ENCODE measurements around the gene DHX29.

Gene DHX29

GRCh38 chr5:55290991-55291390 lies 16.5 kb downstream of the DHX29 start:
- H3K36me3 Mint-ChIP-seq (ENCODE audit: low read depth) = peaks cover 45% of the 10 kb centered on the region
- H3K4me1 Mint-ChIP-seq (ENCODE audit: low read depth) = no peaks in the 10 kb centered on the region
- no peaks in the 10 kb centered on the region for H3K27me3 Mint-ChIP-seq (ENCODE audit: low read depth)
- H3K4me3 Mint-ChIP-seq = no peak overlapping the region
- peaks cover 8% of the 10 kb centered on the region for H3K9me3 Mint-ChIP-seq
- H3K27ac Mint-ChIP-seq = no peak overlapping the region

GRCh38 chr5:55289808-55290207 lies 17.7 kb downstream of the DHX29 start:
- Mint-ChIP-seq H3K9me3 (no peaks in the 10 kb centered on the region), H3K36me3 (ENCODE audit: low read depth) (peaks cover 37% of the 10 kb centered on the region), H3K27me3 (ENCODE audit: low read depth) (no peaks in the 10 kb centered on the region), H3K4me1 (ENCODE audit: low read depth) (no peaks in the 10 kb centered on the region), H3K4me3 (no peak overlapping the region), H3K27ac (no peak overlapping the region)

GRCh38 chr5:55286411-55286933 lies 21.0 kb downstream of the DHX29 start:
- Mint-ChIP-seq H3K4me3 (no peak overlapping the region), H3K27me3 (ENCODE audit: low read depth) (no peaks in the 10 kb centered on the region), H3K36me3 (ENCODE audit: low read depth) (peaks cover 22% of the 10 kb centered on the region), H3K4me1 (ENCODE audit: low read depth) (no peaks in the 10 kb centered on the region), H3K9me3 (no peaks in the 10 kb centered on the region), H3K27ac (no peak overlapping the region)

- Mint-ChIP-seq H3K4me3 (no peak overlapping the region), H3K36me3 (ENCODE audit: low read depth) (peaks cover 39% of the 10 kb centered on the region), H3K9me3 (no peaks in the 10 kb centered on the region), H3K27ac (no peak overlapping the region), H3K4me1 (ENCODE audit: low read depth) (no peaks in the 10 kb centered on the region), H3K27me3 (ENCODE audit: low read depth) (no peaks in the 10 kb centered on the region)
Measured at GRCh38 chr5:55278778-55279177, 28.7 kb downstream of the DHX29 start.

- Mint-ChIP-seq H3K27ac (no peak overlapping the region), H3K27me3 (ENCODE audit: low read depth) (no peaks in the 10 kb centered on the region), H3K4me1 (ENCODE audit: low read depth) (no peaks in the 10 kb centered on the region), H3K36me3 (ENCODE audit: low read depth) (peaks cover 40% of the 10 kb centered on the region), H3K4me3 (no peak overlapping the region), H3K9me3 (no peaks in the 10 kb centered on the region)
Measured at GRCh38 chr5:55276771-55277170, 30.7 kb downstream of the DHX29 start.

GRCh38 chr5:55258339-55258738 lies 49.2 kb downstream of the DHX29 start:
- Mint-ChIP-seq H3K4me1 (ENCODE audit: low read depth) (no peaks in the 10 kb centered on the region), H3K4me3 (no peak overlapping the region), H3K9me3 (no peaks in the 10 kb centered on the region), H3K36me3 (ENCODE audit: low read depth) (peaks cover 32% of the 10 kb centered on the region), H3K27ac (no peak overlapping the region), H3K27me3 (ENCODE audit: low read depth) (no peaks in the 10 kb centered on the region)

- peaks cover 14% of the 10 kb centered on the region for H3K27me3 Mint-ChIP-seq (ENCODE audit: low read depth)
- H3K36me3 Mint-ChIP-seq (ENCODE audit: low read depth) = peaks cover 22% of the 10 kb centered on the region
- H3K9me3 Mint-ChIP-seq = no peaks in the 10 kb centered on the region
- no peak overlapping the region for H3K27ac Mint-ChIP-seq
- no peak overlapping the region for H3K4me3 Mint-ChIP-seq
- H3K4me1 Mint-ChIP-seq (ENCODE audit: low read depth) = no peaks in the 10 kb centered on the region
Measured at GRCh38 chr5:55254802-55255201, 52.7 kb downstream of the DHX29 start.

- Mint-ChIP-seq H3K36me3 (ENCODE audit: low read depth) (peaks cover 9% of the 10 kb centered on the region), H3K9me3 (peaks cover 18% of the 10 kb centered on the region), H3K27ac (no peak overlapping the region), H3K27me3 (ENCODE audit: low read depth) (peaks cover 39% of the 10 kb centered on the region), H3K4me1 (ENCODE audit: low read depth) (no peaks in the 10 kb centered on the region), H3K4me3 (no peak overlapping the region)
Measured at GRCh38 chr5:55250064-55250463, 57.4 kb downstream of the DHX29 start.

GRCh38 chr5:55241746-55242145 lies 65.7 kb downstream of the DHX29 start:
- Mint-ChIP-seq H3K4me3 (no peak overlapping the region), H3K27me3 (ENCODE audit: low read depth) (peaks cover 66% of the 10 kb centered on the region), H3K27ac (no peak overlapping the region), H3K9me3 (peaks cover 11% of the 10 kb centered on the region), H3K4me1 (ENCODE audit: low read depth) (no peaks in the 10 kb centered on the region), H3K36me3 (ENCODE audit: low read depth) (no peaks in the 10 kb centered on the region)

- Mint-ChIP-seq H3K4me1 (ENCODE audit: low read depth) (peaks cover 15% of the 10 kb centered on the region), H3K4me3 (no peak overlapping the region), H3K27ac (no peak overlapping the region), H3K9me3 (no peaks in the 10 kb centered on the region), H3K27me3 (ENCODE audit: low read depth) (peaks cover 79% of the 10 kb centered on the region), H3K36me3 (ENCODE audit: low read depth) (no peaks in the 10 kb centered on the region)
Measured at GRCh38 chr5:55236800-55237199, 70.7 kb downstream of the DHX29 start.

GRCh38 chr5:55234121-55234700 lies 73.3 kb downstream of the DHX29 start:
- peaks cover 84% of the 10 kb centered on the region for H3K27me3 Mint-ChIP-seq (ENCODE audit: low read depth)
- peaks cover 24% of the 10 kb centered on the region for H3K4me1 Mint-ChIP-seq (ENCODE audit: low read depth)

GRCh38 chr5:55232985-55233928 lies 74.2 kb downstream of the DHX29 start, which contains the start of gene CCNO:
TSS of gene CCNO (minus strand) at chr5:55233608. CDS start at chr5:55233523, 85 bp downstream.
- no peaks in the 10 kb centered on the region for H3K36me3 Mint-ChIP-seq (ENCODE audit: low read depth)
- peaks cover 24% of the 10 kb centered on the region for H3K4me1 Mint-ChIP-seq (ENCODE audit: low read depth)
- H3K4me3 Mint-ChIP-seq = peak within 1 kb of the TSS; percentile 84
- H3K27me3 Mint-ChIP-seq (ENCODE audit: low read depth) = peaks cover 86% of the 10 kb centered on the region
- H3K9me3 Mint-ChIP-seq = no peaks in the 10 kb centered on the region
- H3K27ac Mint-ChIP-seq = peak within 1 kb of the TSS; percentile 31

More at GRCh38 chr5:55234121-55234700, 73.3 kb downstream of the DHX29 start:
- peak overlapping the region; percentile 84 for H3K4me3 Mint-ChIP-seq
- no peak overlapping the region for H3K27ac Mint-ChIP-seq
- no peaks in the 10 kb centered on the region for H3K36me3 Mint-ChIP-seq (ENCODE audit: low read depth)
- H3K9me3 Mint-ChIP-seq = no peaks in the 10 kb centered on the region

- H3K36me3 Mint-ChIP-seq (ENCODE audit: low read depth) = no peaks in the 10 kb centered on the region
- H3K4me3 Mint-ChIP-seq = peak overlapping the region; percentile 84
- peaks cover 88% of the 10 kb centered on the region for H3K27me3 Mint-ChIP-seq (ENCODE audit: low read depth)
- peak overlapping the region; percentile 53 for H3K27ac Mint-ChIP-seq
- H3K9me3 Mint-ChIP-seq = no peaks in the 10 kb centered on the region
- peaks cover 31% of the 10 kb centered on the region for H3K4me1 Mint-ChIP-seq (ENCODE audit: low read depth)
Measured at GRCh38 chr5:55232271-55232984, 75.1 kb downstream of the DHX29 start.

GRCh38 chr5:55231919-55232270 lies 75.6 kb downstream of the DHX29 start:
- H3K4me3 Mint-ChIP-seq = peak overlapping the region; percentile 84
- no peaks in the 10 kb centered on the region for H3K9me3 Mint-ChIP-seq
- H3K27ac Mint-ChIP-seq = peak overlapping the region; percentile 53
- H3K27me3 Mint-ChIP-seq (ENCODE audit: low read depth) = peaks cover 87% of the 10 kb centered on the region
- H3K36me3 Mint-ChIP-seq (ENCODE audit: low read depth) = no peaks in the 10 kb centered on the region
- H3K4me1 Mint-ChIP-seq (ENCODE audit: low read depth) = peaks cover 31% of the 10 kb centered on the region
